SK-N-MC (cell line): ENCODE data around the gene C5.

ENCODE experiments used
- EZH2 ChIP-seq: fragments of 200-600 bp; sonication (generic); IDR thresholded peaks from one replicate; pipeline ENCODE4 v1.6.1; 2017; ENCODE audit warnings: antibody characterized with exemption
- POLR2AphosphoS5 ChIP-seq: IDR thresholded peaks from 2 replicates; pipeline ENCODE4 v1.6.1; 2012; ENCODE audit warnings: mild to moderate bottlenecking, low read depth, low read length, borderline replicate concordance

- TF ChIP-seq EZH2: no peak
- TF ChIP-seq POLR2AphosphoS5: no peak
These were observed 140.2 kb downstream of the C5 start for GRCh38 chr9:120909904-120910303.
